Esophagus muscularis mucosa (tissue), 4 donors: ENCODE results near the gene CALML5.

ENCODE experiments used
- CTCF ChIP-seq, 3 experiments: fragments of 200-600 bp in 2 of 3; fragments of 450-650 bp in 1 of 3; sonication (generic) in 2 of 3; IDR thresholded peaks; one replicate each; pipeline ENCODE4 v1.5.1; 2017 to 2019; ENCODE audit warnings: antibody characterized with exemption in 3 of 3, mild to moderate bottlenecking in 2 of 3, moderate library complexity in 1 of 3
- EP300 ChIP-seq: sonication (generic); formaldehyde crosslinking; IDR thresholded peaks from one replicate; pipeline ENCODE4 v1.6.1; 2017; ENCODE audit warnings: antibody characterized with exemption
- POLR2A ChIP-seq: fragments of 450-650 bp; IDR thresholded peaks from one replicate; pipeline ENCODE4 v1.6.1; 2017; ENCODE audit warnings: antibody characterized with exemption, moderate library complexity, mild to moderate bottlenecking, low read depth
- POLR2AphosphoS5 ChIP-seq, 2 donors: sonication (generic); formaldehyde crosslinking; IDR thresholded peaks; one replicate each; pipeline ENCODE4 v1.6.1; 2017; ENCODE audit warnings: antibody characterized with exemption in 2 of 2

GRCh38 chr10:5534051-5534821 lies 34.9 kb upstream of the CALML5 start:
- no peak for TF ChIP-seq CTCF (IDR thresholded peaks at IDR 0.05)
- TF ChIP-seq POLR2AphosphoS5 (IDR thresholded peaks at IDR 0.05), result no peak
- TF ChIP-seq POLR2A, result no peak
- no peak for TF ChIP-seq EP300
